Neural cell (in vitro differentiated cells): ENCODE results near the gene PPFIBP1.

Source experiments
- CTCF ChIP-seq: fragments of 450-650 bp; IDR thresholded peaks from 2 replicates; pipeline ENCODE4 v1.5.1; 2014; ENCODE audit warnings: antibody characterized with exemption, mild to moderate bottlenecking, moderate library complexity; ENCODE audit not compliant: poor library complexity, severe bottlenecking
- POLR2AphosphoS5 ChIP-seq: IDR thresholded peaks from 2 replicates; pipeline ENCODE4 v1.6.1; 2012
- REST ChIP-seq: IDR thresholded peaks from 2 replicates; pipeline ENCODE4 v1.6.1; 2012; ENCODE audit warnings: borderline replicate concordance

- TF ChIP-seq CTCF = no peak
- no peak for TF ChIP-seq POLR2AphosphoS5
- no peak for TF ChIP-seq REST
Observed at GRCh38 chr12:27696864-27697564, 173.0 kb downstream of the PPFIBP1 start.
